T1000 (cell line): ENCODE results near the gene ARHGEF5.
"Not testable (repeated sequence)": the region's sequence is repeated elsewhere in the genome, so short reads cannot be mapped to it uniquely, and the experiment has no call there.

Experiments used
- DNase-seq: peaks from one replicate; lab custom pipeline; 2025; ENCODE audit warnings: mixed read lengths; lab: John Stamatoyannopoulos, UW

ARHGEF5 gene

DNA sequence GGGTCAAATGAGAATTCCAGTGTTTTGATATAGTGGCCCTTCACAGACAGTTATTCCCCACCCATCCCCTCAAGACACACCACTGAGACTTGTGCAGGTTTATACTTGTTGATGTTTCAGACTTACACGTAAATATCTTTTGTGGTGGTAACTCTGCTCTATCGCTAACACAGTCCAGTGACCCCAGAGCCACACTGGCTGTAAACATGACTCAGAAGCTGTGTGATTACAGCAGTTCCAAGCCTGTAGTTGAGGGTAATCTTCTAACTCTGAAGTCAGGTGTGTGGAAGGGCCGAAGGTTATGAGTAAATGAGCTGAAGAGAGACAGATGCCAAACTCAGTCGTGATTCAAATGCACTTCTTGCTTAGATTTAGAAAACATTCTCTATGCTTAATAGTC is 28.9 kb downstream of the ARHGEF5 start:
- no peak for DNase-seq

DNA sequence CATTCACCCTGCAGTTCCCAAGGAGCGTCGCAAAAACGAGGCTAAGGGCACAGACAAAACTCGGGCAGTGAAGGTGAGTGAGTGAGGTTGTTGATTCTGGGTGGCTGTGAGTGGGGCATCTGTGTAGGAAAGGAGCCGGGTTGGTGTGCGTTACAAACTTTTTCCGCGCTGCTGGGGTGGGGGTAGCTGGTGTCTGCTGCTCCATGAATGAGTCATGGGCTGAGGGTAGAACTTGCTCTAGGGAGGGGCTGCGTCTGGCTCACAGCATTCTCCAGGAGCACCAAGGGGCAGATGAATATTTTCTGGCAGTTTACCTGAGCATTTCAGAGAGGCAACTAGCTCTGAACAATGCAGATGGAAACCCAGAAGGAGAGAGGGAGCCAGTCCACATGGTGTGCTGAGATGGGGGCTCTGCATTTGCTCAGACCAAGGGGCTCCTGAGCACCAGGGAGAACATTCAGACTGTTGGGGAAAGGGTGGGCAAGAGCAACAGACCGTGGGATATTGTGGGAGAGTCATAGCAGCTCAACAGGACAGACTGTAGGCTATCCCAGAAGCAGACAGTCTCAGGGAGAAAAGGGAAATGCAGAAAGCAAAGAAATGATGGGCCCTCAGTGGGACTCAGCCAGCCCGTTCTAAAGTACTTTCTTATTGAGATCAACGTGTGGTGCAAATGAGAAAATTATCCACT is 29.5 kb downstream of the ARHGEF5 start:
- DNase-seq = no peak

DNA sequence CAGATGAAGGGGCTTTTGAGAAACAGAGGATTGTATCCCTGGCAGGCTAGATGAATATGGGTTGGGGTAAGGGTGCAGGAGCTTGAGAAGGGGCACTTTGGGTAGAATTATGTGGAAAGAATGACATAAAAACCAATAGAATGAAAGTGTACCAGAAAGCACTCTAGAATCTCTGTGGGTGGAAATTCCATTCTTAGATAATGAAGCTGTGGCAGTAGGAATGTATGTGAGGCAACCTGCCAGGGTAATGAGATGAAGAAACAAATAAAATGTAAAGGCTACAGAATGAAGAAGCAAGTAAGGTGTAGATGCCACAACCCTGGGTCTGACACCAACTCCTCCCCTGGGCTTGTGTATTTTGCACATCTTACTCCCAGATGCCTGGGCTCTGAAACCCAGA is 31.5 kb downstream of the ARHGEF5 start:
- no peak for DNase-seq

DNA sequence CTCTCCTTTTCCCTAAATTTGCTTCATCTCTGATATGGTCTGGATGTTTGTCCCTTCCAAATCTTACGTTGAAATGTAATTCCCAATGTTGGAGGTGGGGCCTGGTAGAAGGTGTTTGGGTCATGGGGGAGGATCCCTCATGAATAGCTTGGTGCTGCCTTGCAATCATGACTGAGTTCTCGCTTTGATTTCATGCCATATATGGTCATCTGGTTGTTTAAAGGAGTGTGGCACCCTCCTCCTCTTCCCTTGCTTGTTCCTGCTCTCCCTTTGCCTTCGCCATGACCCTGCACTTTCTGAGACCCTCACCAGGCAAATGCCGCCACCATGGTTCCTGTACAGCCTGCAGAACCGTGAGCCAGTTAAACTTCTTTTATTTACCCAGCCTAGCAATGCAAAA is 33.7 kb downstream of the ARHGEF5 start:
- no peak for DNase-seq

DNA sequence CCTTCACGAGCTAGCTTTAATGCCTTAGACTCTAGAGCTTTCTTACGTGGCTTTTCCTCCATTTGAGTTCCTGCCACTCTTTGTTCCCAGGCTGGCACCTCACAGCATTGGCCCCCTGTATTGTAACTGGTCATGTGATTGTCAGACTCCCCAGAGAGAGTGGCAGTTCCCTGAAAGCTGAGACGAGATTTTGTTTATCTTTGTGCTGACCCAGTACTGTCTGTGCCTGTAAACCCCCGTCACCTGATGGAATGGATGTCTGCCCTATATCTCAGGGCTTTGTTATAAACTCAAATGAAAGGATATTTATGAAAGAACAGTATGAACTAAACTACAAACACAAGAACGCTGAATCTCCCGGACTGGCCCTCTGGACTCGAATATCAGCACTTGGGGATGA is 35.3 kb downstream of the ARHGEF5 start:
- no peak for DNase-seq

DNA sequence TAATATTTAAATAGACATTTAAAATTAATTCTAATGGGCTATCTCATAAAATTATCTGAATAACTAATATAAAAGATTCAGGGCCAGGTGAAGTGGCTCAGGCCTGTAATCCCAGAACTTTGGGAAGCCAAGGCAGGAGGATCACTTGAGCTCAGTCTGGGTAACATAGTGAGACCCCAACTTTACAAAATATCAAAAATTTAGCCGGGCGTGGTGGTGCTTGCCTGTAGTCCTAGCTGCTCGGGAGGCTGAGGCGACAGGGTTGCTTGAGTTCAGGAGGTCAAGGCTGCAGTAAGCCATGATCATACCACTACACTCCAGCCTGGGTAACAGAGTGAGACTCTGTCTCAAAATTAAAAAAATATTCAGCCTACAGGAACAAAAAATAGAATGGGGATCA is 35.8 kb downstream of the ARHGEF5 start:
- no peak for DNase-seq

DNA sequence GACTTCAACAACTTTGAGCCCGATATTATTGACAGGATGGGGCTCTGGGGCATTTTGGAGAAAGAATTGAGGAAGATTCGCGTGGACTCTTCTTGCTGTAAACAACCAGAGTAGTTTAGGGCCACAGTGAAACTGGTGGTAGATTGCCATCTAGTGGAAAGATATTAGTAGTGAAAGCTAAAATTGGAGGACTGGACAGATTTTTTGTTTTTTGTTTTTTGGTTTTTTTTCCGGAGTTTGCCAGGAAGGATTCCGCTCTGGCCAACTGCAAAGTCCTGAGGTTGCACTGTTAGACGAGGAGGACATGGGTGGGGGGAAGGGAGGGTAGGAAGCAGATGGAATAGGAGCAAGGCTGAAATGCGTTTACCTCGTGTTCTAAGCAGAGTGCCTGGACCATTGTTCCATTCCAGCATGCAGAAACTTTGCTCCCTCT is 36.6 kb downstream of the ARHGEF5 start:
- no peak for DNase-seq

DNA sequence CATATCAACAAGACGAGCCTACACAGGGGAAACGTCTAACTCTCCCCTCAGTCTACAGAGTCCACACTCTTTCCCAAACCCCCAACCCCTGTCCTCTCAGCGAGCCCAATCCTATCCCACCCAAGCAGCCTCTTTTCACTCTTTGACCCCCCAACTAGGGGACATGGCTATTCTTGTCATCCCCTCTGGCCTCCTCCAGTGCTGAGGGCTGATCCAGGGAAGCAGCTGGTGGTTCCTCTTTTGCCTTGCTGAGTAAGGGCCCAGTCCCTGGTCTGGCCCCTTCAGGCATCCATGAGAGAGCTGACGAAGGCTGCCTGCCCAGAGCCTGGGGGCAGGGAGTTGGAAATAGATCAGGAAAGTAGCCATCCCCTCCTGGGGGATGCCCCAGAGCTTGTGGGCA is 41.9 kb downstream of the ARHGEF5 start:
- DNase-seq = no peak

DNA sequence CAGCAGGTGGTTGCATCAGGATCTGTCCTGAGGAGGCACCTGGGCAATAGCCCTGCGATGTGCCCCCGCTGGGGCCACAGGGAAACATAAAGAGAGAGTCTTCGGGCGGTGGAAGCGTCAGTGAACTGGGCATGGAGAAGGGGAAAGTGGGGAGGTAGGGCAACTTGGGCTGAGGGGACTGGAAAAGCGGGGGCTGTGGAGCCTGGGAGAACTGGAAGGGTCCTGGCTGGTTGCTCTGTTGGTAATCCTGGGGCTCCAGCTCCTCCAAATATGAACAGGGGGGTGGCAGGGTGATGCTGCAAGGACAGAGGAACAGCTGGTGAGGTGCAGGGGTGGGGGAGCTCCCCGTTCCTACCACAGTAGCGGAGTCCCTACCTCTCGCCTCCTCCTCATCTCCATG is 43.1 kb downstream of the ARHGEF5 start:
- no peak for DNase-seq

DNA sequence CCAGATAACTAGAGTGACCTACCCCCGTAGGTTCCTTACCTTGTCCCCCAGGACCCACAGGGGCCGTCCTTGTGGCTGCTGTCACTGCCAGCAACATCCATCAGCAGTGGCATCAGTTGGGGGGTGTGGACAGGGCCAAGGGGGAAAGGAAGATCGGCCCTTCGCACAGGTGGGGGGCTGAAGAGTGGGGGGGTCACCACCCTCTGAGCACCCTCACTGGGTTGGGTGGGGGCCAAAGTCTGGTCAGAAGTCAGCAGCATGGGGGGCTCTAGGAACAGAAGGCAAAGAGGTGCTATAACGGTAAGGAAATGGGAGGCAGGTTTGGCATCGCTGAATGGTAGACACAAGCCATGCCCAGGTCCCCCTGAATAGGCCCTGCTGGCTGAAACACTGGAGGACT is 43.7 kb downstream of the ARHGEF5 start:
- DNase-seq = no peak

DNA sequence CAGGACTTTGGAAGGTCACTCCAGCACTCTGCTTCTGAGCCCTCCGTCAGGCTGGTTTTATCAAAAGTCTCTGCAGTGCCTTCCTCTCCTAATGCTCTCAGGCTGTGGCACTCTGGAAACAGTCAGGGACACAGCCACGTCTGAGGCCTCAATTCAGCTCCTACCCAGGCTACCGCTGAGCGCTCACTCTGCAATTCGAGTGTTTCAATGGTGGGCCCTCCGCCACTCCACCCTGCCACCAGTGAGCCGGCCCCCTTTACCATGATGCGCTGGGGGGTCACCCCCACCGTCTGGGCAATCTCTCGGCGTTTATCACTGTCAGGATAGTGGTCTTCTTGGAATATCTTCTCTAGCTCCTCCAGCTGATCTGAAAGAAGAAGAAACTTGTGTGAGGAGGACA is 44.7 kb downstream of the ARHGEF5 start:
- no peak for DNase-seq

DNA sequence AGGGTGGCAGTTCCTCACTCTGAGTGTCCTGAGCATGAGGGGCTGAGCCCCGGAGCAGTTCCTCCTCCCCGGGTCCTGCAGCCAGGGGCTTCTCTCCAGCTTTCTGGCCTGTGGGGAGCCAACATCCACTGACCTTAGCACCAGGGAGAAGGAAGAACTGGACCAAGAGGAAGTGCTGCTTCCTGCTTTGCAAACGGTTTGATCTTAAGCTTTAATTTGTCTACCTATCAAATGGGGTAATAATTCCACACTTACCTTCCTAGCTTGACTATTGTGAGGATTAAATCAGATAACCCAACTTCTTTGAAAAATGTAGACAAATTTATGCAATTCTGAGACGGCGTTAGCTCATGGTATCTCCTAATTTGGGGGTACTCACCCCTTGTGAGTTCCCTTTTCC is 46.3 kb downstream of the ARHGEF5 start:
- DNase-seq = no peak

DNA sequence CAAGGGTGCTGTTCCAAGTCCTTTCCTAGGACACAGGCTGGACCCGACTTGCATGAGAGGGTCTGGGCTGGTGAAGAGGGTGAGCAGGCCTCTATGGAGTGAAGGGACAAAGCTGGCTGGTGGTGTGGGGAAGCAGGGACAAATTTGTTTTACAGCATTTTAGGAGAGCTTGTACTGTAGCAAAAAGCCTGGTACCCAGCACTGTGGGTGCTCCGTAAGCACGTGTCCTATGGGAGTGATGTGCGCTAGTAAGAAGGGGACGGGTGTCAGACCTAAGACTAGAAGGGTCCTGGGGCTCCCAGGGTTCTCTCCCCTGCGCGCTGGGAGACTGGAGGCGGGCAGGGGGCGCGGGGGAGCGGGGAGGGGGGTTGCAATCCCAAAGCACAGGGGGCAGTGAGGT is 47.9 kb downstream of the ARHGEF5 start:
- no peak for DNase-seq

DNA sequence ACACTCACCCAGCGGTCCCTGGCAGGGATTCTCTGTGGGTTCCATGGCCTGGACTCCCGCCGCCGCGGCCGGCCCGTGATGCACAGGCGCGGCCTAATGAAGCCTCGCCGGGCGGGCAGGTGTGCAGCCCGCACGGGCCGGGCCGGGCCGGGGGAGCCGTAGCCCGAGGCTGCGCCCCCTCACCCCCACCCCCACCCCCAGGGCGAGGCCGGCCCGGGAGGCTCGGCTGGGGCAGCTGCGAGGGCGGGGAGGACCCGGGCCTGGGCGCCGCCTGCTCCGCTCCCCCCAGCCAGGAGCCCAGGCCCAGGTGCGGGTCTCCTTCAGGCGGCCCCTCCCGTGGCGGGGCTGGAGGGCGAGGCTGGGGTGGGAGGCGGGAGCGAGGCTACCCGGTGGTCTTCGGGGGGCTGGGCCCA is 48.5 kb downstream of the ARHGEF5 start, which contains the start of gene NOBOX:
Gene NOBOX (minus strand): TSS at position 45 of the 413 bp plus-strand sequence.
- no peak for DNase-seq

DNA sequence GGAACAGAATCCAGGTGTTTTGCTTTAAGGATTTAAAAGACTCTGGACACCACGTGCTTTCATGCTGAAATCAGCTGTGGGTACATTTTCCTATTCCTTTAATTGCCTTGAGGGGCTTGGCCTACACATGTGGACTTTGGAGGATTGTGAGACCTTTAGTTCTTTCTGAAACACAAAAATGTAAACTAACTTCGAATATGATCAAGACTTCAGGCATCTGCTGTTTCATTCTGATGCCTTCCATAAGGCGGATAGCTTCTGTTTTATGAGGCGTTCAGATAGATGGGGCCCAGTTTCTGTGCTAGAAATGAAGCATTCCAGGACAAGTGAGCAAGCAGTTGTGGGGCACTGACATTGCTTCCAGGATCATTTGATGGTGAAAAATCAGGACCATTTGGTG is 49.7 kb downstream of the ARHGEF5 start:
- no peak for DNase-seq

DNA sequence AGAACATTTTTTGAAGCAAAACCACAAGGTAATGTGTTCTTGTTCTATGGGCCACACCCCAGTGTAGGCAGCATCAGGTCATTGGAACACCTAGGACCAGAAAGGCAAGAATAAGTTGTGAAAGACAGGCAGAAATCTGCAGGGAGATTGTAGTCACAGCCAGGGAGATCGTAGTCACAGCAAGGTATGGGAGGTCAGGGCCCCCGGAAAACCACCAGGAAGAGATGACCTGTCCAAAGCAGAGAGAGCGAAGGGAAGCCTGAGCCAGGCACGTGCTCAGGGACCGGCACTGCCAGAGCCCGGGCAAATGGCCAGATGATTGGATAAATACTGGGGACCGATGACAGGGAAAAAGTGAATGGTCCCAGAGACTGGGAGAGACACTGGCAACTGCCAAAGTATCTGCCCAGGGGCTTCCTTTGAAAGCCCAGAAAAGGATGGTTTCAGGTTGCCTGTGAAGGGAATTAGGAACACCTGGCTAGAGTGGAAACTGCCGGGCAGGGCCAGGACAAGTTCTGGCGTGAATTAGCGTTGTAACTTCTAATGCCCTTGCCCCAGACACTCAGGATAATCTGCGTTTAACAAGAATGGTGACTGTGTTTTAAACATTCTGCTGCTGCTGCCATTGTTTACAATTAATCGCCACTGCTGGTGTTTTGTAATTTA is 52.2 kb downstream of the ARHGEF5 start:
- no peak for DNase-seq

DNA sequence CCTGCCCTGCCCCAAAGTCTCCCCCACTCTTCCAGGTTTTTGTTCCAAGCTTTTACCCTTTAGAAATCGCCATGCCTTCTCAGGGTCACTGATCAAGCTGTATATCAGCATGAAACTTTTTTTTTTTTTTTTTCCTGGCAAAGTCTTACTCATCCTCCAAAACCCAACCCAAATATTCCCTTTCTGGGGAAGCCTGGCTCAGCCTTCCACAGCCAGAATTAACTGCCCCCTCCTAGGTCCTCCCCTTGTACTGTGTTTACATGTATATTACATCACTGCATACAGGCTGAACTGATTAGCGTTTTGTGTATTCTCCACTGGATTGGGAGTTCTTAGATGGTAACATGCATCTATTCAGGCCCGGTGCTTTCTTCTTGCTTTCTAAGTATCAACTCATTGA is 52.9 kb downstream of the ARHGEF5 start:
- no peak for DNase-seq

DNA sequence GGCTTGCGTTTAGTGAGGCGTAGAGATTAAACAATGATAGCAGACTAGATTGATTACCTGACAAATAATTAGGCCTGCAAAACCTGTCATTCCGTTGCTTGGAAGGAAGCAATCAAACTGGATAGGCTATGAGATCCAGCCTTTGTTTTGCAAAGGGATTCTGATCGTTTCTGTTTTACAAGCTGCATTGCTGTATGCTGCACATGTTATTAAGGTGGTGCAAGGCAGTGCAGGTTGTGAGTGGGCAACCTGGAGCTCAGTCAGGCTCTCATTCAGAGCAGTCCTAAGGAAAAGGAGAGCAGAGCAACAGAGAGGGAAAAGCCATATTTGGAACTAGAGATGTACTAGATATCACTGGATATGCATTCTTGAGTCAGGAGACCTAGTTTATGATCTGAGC is 55.2 kb downstream of the ARHGEF5 start:
- DNase-seq = no peak

DNA sequence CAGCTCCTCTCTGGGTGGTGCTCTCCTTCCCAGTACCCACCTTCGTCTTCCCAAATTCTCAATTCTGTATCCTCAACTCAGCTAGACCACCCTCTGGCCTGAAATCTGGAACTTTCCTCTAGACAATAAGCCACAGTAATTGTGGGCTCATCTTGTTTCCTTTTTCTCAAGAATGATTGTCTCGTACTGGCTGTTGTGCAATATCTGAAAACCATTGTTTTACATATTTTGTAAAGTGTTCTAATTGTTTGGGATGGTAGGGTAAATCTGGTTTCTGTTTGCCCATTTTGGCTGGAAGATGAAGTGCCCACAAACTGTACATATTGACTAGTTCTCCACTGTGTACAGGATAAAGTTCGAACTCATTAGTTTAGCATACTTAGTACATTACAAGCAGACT is 59.6 kb downstream of the ARHGEF5 start:
- no peak for DNase-seq

DNA sequence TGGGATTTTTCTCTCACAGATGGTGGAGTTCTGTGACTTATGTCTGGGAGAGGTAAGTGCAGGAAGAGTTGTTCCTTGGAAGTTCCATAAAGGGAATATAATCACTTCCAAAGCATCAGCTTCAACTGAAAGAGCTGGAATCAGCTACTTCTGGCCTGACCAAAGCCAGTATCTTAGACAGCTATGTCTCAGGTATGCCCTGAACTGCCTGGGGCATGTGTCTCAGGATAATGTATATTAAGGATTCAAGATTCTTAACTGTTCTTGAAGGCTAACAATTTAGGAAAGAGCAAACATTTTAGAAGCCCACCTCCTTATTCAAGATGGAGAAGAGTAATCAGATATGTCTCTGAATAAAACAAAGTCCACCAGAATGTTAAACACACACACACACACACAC is 60.7 kb downstream of the ARHGEF5 start:
- DNase-seq = no peak

DNA sequence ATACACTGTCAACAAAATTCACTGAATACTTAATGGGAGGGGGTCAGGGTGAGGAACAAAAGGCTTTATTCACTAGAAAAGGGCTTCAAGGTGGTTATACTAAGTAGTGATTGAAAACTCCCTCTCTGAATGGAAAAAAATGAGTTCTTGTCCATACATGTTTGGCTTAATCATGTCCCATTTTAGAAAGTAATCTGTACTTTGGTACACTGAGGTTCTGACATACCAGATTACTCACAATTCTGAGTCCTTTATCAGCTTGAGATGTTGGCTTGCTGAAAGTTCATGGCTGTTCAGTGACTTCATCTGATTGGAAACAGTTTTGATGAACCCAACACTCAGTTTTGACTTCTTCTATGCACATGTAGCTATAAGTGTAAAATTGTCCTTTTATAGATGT is 61.1 kb downstream of the ARHGEF5 start:
- no peak for DNase-seq

DNA sequence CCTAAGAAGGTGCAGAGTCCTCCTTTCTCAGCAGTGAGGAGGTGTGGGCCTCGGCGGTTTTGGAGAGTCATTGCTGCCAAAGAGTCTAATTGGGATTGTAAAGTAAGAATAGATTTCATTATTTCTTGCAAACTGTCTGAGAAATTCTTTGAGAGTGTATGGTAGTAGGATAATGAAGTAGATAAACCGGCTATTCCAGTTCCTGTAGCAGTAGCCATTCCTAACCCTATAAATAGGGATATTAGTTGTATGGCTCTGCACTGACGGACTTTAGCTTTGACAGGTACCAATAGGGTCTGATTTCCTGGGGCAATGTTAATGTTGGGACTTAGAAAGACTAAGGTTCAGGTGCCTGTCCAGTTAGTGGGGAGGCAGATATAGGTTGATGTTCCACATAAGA is 63.7 kb downstream of the ARHGEF5 start:
- DNase-seq = not testable (repeated sequence)

DNA sequence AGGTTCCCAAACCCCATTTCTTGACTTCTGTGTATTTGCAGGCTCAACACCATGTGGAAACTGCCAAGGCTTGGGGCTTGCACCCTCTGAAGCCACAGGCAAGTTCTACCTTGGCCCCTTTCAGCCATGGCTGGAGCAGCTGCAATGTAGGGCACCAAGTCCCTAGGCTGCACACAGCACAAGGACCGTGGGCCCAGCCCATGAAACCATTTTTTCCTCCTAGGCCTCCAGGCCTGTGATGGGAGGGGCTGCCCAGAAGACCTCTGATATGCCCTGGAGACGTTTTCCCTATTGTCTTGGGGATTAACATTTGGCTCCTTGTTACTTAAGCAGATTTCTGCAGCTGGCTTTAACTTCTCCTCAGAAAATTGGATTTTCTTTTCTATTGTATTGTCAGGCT is 72.3 kb downstream of the ARHGEF5 start:
- DNase-seq = not testable (repeated sequence)

DNA sequence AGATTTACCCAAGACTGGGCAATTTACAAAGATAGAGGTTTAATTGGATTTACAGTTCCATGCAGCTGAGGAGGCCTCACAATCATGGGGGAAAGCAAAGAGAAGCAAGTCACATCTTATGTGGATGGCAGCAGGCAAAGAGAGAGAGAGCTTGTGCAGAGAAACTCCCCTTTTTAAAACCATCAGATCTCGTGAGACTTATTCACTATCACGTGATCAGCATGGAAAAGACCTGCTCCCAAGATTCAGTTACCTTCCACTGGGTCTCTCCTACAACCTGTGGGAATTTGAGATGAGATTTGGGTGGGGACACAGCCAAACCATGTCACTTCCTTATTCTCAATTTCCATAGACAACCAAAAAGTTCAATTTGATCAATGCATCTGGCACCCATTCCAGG is 73.2 kb downstream of the ARHGEF5 start:
- no peak for DNase-seq
